T-cell (primary cell): ENCODE data around the gene NTMT1. TPM values are rescaled to one million over a fixed set of nuclear protein-coding genes. Genes with fewer than 3 reads are reported as not detected.

ENCODE experiments used
- ATAC-seq, 4 experiments: fragments of 200-7000 bp in 3 of 4; fragments of 150-1000 bp in 1 of 4; cut with Tn5 transposase; replicated peaks in 1 of 4; 1 replicate in 3 of 4; 2 replicates in 1 of 4; pipeline ENCODE4 v1.10.0; 2021; ENCODE audit warnings: moderate library complexity in 3 of 4, mild to moderate bottlenecking in 2 of 4, moderate number of reproducible peaks in 1 of 4
- CTCF ChIA-PET, 2 donors: fragments of 300-600 bp; sonication (Branson Sonifier 250); formaldehyde crosslinking; loops; one replicate each; lab custom pipeline; 2022; ENCODE audit warnings: antibody characterized with exemption in 2 of 2; lab: Charles Lee
- POLR2A ChIA-PET, 2 donors: fragments of 300-600 bp; sonication (Branson Sonifier 250); formaldehyde crosslinking; loops; one replicate each; lab custom pipeline; 2022; ENCODE audit warnings: antibody characterized with exemption in 2 of 2; lab: Charles Lee
- DNase-seq, 35 experiments: peaks; one replicate each; pipeline versions ENCODE4 v3.0.0 to v3.0.0-alpha.2; 2013 to 2023
- H3K27ac ChIP-seq: one replicate; pipeline ENCODE4 v1.5.1; 2013; ENCODE audit warnings: low read length
- H3K27me3 ChIP-seq, 2 experiments: replicated peaks in 1 of 2; 1 replicate in 1 of 2; 2 replicates in 1 of 2; pipeline versions ENCODE4 v1.6.1 to v1.7.0; 2013; ENCODE audit warnings: low read length in 1 of 2, mixed read lengths in 1 of 2; ENCODE audit not compliant: control insufficient read depth in 2 of 2, insufficient read depth in 2 of 2; ENCODE audit errors: extremely low read depth in 1 of 2
- H3K36me3 ChIP-seq, 2 donors: 1 replicate in 1 of 2; 2 replicates in 1 of 2; pipeline versions ENCODE4 v1.6.1 to v1.7.0; 2013; ENCODE audit warnings: low read length in 1 of 2; ENCODE audit not compliant: control insufficient read depth in 2 of 2, insufficient read depth in 1 of 2; ENCODE audit errors: extremely low read depth in 1 of 2
- H3K4me1 ChIP-seq, 2 experiments: 1 replicate in 1 of 2; 2 replicates in 1 of 2; pipeline versions ENCODE4 v1.6.1 to v1.7.0; 2013; ENCODE audit warnings: low read length in 2 of 2, mixed read lengths in 1 of 2; ENCODE audit not compliant: insufficient read depth in 2 of 2, control insufficient read depth in 1 of 2; ENCODE audit errors: extremely low read depth in 1 of 2
- H3K4me3 ChIP-seq, 2 donors: 1 replicate in 1 of 2; 2 replicates in 1 of 2; pipeline versions ENCODE4 v1.5.1 to v1.7.0; 2013; ENCODE audit warnings: mild to moderate bottlenecking in 2 of 2, low read length in 1 of 2, moderate library complexity in 1 of 2; ENCODE audit not compliant: control insufficient read depth in 1 of 2; ENCODE audit errors: extremely low read depth in 1 of 2
- H3K9me3 ChIP-seq: 2 replicates; pipeline ENCODE4 v1.7.0; 2013
- H3K27ac Mint-ChIP-seq, 2 donors: one replicate each; pipeline ENCODE4 v1.8.0; 2020 to 2021; ENCODE audit warnings: mild to moderate bottlenecking in 2 of 2, mixed read lengths in 2 of 2
- H3K27me3 Mint-ChIP-seq, 2 donors: one replicate each; pipeline ENCODE4 v1.8.0; 2021 to 2022; ENCODE audit warnings: mixed read lengths in 2 of 2
- H3K36me3 Mint-ChIP-seq: one replicate; pipeline ENCODE4 v1.8.0; 2021; ENCODE audit warnings: mixed read lengths
- H3K4me1 Mint-ChIP-seq, 3 donors: one replicate each; pipeline ENCODE4 v1.8.0; 2020 to 2022; ENCODE audit warnings: mixed read lengths in 3 of 3, mild to moderate bottlenecking in 1 of 3
- H3K4me3 Mint-ChIP-seq, 3 donors: one replicate each; pipeline ENCODE4 v1.8.0; 2020 to 2022; ENCODE audit warnings: mild to moderate bottlenecking in 3 of 3, mixed read lengths in 3 of 3, moderate library complexity in 3 of 3
- H3K9me3 Mint-ChIP-seq, 3 donors: one replicate each; pipeline ENCODE4 v1.8.0; 2020 to 2022; ENCODE audit warnings: mixed read lengths in 3 of 3
- WGBS: methylation state at CpG from one replicate; pipeline ENCODE4 v1.1.5; 2013; ENCODE audit warnings: missing lambda C conversion rate; ENCODE audit not compliant: insufficient coverage; 5-methylcytosine and 5-hydroxymethylcytosine counted together
- total RNA-seq, 35 experiments: library from RNA in 6 of 35; stranded (reverse) in 6 of 35; fragments of 120-200 nt in 1 of 35; gene quantifications; one replicate each; pipeline versions ENCODE4 v1.2.1 to v1.2.4 and lab custom pipeline; 2013 to 2026

Gene NTMT1
- total RNA-seq, 5 donors from 2014 or later (not counting 1 experiment from before 2014, with no cell fraction given), result 31.0 to 45.0 (median 40.3) TPM

DNA sequence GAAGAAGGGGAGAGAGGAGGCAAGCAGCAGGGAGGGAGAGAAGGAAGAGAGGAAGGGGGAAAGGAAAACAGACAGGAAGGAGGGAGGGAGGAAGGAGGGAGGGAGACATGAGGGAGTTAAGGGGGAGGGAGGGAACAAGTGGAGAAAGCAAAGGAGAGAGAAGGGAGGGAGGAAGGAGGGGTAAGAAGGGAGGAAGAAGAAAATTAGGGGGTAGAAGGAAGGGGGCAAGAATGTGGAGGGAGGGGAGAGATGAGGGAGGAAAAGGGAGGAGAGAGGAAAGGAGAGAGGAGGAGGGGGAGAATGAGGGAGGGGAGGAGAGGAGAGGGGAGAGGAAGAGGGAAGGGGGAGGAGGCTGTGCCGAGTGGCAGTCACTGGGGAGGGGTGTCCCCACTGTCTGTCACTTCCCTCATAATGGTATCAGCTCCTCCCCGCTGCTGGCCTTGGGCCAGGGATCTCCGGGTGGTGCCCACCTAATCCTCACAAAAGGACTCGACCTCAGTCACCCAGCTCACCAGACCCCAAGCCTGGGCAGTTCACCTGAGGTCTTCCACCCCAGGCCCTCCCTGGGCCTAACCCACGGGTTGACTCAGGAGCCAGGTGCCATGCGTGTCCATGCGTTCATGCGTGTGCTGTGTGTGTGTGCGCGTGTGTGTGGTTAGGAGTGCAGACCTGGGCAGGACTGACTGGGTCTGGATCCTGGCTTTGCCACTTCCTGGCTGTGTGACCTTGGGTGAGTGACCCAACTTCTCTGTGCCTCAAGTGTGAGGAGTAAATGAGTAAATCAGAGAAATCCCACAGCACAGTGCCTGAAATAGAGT, 23.2 kb upstream of the NTMT1 start:
- Histone ChIP-seq H3K27ac (no peak overlapping the region), H3K9me3 (no peaks in the 10 kb centered on the region), H3K4me3 (no peak overlapping the region), H3K27me3 (peaks cover 0 to 20% of the 10 kb centered on the region in 2 experiments), H3K36me3 (no peaks in the 10 kb centered on the region), H3K4me1 (peaks cover 14 to 46% of the 10 kb centered on the region in 2 experiments)
- ATAC-seq (no peak), DNase-seq (peak in 1 of 35 experiments; percentile 29)
- POLR2A ChIA-PET, result no interaction called here
- Mint-ChIP-seq H3K27me3 (peaks cover 3 to 10% of the 10 kb centered on the region in 2 donors), H3K27ac (peak overlapping the region; percentile 31 to 58), H3K4me3 (no peak overlapping the region), H3K4me1 (peaks cover 29 to 41% (median 36%) of the 10 kb centered on the region in 3 donors), H3K36me3 (no peaks in the 10 kb centered on the region), H3K9me3 (no peaks in the 10 kb centered on the region)
- CTCF ChIA-PET, result no interaction called here
- 75% methylated on average over 4 of the region's 10 CpGs for WGBS

DNA sequence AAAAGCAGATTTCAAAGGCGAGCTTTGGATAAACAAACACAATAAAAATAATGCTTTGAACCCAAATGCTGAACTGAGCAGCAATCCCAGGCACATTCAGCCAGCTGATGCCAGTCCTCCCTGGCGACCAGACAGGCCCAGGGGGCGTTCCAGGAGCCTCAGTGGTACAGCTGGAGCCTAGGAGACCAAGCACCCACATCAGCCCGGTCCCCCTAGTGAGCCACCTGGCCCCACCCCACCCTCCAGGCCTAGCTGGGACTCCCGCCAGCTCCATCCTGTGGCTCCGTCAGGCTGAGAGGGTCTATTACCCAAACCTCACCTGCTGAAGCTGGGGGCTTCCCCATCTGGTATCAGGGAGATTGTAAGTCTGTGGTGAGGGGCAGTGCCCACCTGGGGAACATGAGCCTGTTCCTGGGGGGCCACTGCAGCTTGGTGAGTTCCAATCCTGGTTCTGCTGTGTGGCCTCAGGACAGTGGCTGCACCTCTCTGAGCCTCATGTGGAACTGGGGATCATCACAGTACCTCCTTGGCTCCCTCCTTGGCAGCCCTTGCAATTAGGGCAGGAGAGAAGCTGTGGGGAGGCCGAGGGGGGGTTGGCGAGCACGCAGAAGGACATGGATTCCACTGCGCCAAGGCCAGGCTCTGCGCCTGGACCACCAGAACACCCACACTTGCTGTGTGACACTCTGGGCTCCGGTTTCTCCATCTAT, 21.8 kb upstream of the NTMT1 start:
- POLR2A ChIA-PET, result no interaction called here
- CTCF ChIA-PET, result interaction anchor here in 1 of 2 donors (0.7 kb wide), 1 partner anchor 461 kb away, joined by 3 read pairs; no protein-coding TSS in a partner anchor
- H3K4me3 Mint-ChIP-seq, result no peak overlapping the region
- ATAC-seq, result no peak
- WGBS, result 84% methylated on average over 9 of the region's 12 CpGs
- H3K4me3 ChIP-seq, result no peak overlapping the region
- H3K36me3 Mint-ChIP-seq, result no peaks in the 10 kb centered on the region
- H3K9me3 Mint-ChIP-seq, result no peaks in the 10 kb centered on the region
- H3K36me3 ChIP-seq, result no peaks in the 10 kb centered on the region
- H3K9me3 ChIP-seq, result no peaks in the 10 kb centered on the region
- H3K27me3 Mint-ChIP-seq, result no peaks in the 10 kb centered on the region
- peaks cover 15 to 48% of the 10 kb centered on the region in 2 experiments for H3K4me1 ChIP-seq
- H3K27ac ChIP-seq, result no peak overlapping the region
- no peak for DNase-seq
- H3K4me1 Mint-ChIP-seq, result peaks cover 28 to 44% (median 33%) of the 10 kb centered on the region in 3 donors
- peaks cover 0 to 8% of the 10 kb centered on the region in 2 experiments for H3K27me3 ChIP-seq
- peak overlapping the region in 1 of 2 donors; percentile 86 for H3K27ac Mint-ChIP-seq

DNA sequence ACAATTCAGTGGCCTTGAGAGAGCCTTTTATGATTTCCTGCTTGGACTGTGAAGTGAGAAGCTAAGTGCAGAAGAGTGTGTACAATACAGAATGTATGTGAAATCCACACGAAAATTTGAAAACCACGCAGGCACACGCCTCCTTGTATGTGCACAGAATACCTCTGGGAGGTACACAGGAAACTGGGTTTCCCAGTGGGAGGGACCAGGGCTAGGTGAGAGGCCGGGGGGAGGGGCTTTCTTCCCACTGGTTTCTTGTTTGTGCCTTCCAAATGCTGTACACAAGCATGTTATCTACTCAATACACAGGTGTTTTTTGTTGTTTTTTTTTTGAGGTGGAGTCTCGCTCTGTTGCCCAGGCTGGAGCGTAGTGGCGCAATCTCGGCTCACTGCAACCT, 21.2 kb upstream of the NTMT1 start:
- peaks cover 32 to 48% (median 36%) of the 10 kb centered on the region in 3 donors for H3K4me1 Mint-ChIP-seq
- Histone ChIP-seq H3K4me1 (peaks cover 15 to 54% of the 10 kb centered on the region in 2 experiments), H3K36me3 (no peaks in the 10 kb centered on the region), H3K4me3 (no peak overlapping the region), H3K9me3 (no peaks in the 10 kb centered on the region), H3K27me3 (peaks cover 0 to 8% of the 10 kb centered on the region in 2 experiments), H3K27ac (no peak overlapping the region)
- no peaks in the 10 kb centered on the region for H3K36me3 Mint-ChIP-seq
- 0% methylated on average over 1 of the region's 8 CpGs for WGBS
- ATAC-seq (peak in 1 of 4 experiments; percentile 23), DNase-seq (peak in 1 of 35 experiments; percentile 44)
- peak overlapping the region; percentile 76 to 86 for H3K27ac Mint-ChIP-seq
- no peak overlapping the region for H3K4me3 Mint-ChIP-seq
- H3K9me3 Mint-ChIP-seq, result no peaks in the 10 kb centered on the region
- no peaks in the 10 kb centered on the region for H3K27me3 Mint-ChIP-seq
- ChIA-PET POLR2A (no interaction called here), CTCF (interaction anchor here in 1 of 2 donors (0.7 kb wide), 2 partner anchors 432 to 461 kb away, joined by 3 to 9 read pairs; no protein-coding TSS in a partner anchor)

DNA sequence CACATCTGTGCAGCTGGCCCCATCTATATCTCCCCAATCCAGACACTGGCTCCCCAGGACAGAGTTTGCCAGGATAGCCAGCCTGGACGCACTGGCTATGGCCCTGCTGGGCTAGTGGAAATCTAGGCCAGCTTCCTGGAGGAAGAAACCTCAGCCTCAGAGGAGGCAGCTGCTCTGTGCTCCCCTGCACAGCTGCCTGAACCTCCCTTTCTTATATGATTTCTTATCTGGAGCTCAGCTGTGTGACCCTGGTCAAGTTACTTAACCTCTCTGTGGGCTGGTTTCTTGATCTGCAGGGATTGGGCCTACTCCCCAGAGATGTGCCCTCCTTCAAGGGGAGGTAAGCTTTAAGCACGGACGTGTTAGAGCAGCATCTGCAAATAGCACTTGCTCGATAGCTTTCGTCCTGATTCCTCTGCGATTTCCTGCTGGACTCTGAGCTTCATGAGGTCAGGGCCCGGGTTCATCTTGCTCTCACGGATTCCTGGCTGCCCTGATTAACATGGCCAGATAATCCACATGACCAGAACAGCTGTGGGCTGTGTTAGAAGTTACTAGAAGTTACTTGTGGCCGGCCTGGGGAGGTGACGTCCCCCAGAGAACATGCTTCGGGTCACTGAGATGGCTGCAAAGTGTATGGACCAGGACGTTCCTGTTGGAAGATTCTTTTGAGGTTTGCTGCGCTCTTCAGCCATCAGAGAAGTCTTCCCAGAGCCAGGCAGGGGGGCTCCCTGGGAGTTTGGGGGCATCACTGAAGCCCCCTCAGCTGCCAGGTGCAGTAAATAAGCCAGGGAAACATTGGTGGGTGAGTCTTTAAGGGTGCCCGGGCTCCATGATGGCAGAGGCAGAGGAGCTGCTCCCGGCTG, 19.6 kb upstream of the NTMT1 start:
- no peaks in the 10 kb centered on the region for H3K9me3 ChIP-seq
- DNase-seq (no peak), ATAC-seq (no peak)
- Mint-ChIP-seq H3K27ac (peak overlapping the region in 1 of 2 donors; percentile 48), H3K27me3 (no peaks in the 10 kb centered on the region), H3K36me3 (no peaks in the 10 kb centered on the region), H3K9me3 (no peaks in the 10 kb centered on the region), H3K4me1 (peaks cover 42 to 55% (median 44%) of the 10 kb centered on the region in 3 donors), H3K4me3 (no peak overlapping the region)
- WGBS, result 95% methylated on average over 13 of the region's 15 CpGs
- H3K4me1 ChIP-seq, result peaks cover 21 to 65% of the 10 kb centered on the region in 2 experiments
- peak overlapping the region; percentile 10 for H3K27ac ChIP-seq
- POLR2A ChIA-PET, result interaction anchor here in 1 of 2 donors (0.5 kb wide), 1 partner anchor 385 kb away, joined by 4 read pairs; no protein-coding TSS in a partner anchor
- peaks cover 0 to 13% of the 10 kb centered on the region in 2 experiments for H3K27me3 ChIP-seq
- H3K4me3 ChIP-seq, result no peak overlapping the region
- no peaks in the 10 kb centered on the region for H3K36me3 ChIP-seq
- CTCF ChIA-PET, result interaction anchor here (0.6 to 1.5 kb wide), 3 partner anchors 10 to 475 kb away, joined by 3 to 5 read pairs (median 3); no protein-coding TSS in a partner anchor

DNA sequence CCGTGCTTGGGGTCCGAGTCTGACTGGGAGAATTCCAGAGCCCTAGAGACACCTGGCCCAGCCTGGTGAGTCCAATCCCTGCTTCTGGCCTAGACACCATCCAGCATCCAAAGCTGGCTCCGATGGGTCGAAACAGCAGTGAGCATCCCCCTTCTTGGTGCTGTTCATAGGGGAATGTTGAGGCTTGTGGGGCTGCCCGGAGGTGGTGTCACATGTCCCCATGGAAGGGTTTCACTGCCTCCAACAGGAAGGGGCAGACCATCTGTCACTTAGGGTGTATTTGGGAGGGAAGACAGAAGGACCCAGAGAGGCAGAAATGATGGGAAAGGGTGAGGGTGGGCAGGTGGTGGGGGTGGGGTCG, 19.0 kb upstream of the NTMT1 start:
- H3K4me1 Mint-ChIP-seq, result peaks cover 42 to 55% (median 44%) of the 10 kb centered on the region in 3 donors
- CTCF ChIA-PET, result interaction anchor here (0.6 to 1.5 kb wide), 2 partner anchors 11 to 464 kb away, joined by 3 to 5 read pairs; no protein-coding TSS in a partner anchor
- Histone ChIP-seq H3K4me1 (peaks cover 21 to 65% of the 10 kb centered on the region in 2 experiments), H3K27ac (peak overlapping the region; percentile 10), H3K9me3 (no peaks in the 10 kb centered on the region), H3K27me3 (peaks cover 0 to 18% of the 10 kb centered on the region in 2 experiments), H3K4me3 (no peak overlapping the region), H3K36me3 (no peaks in the 10 kb centered on the region)
- DNase-seq, result no peak
- H3K9me3 Mint-ChIP-seq, result no peaks in the 10 kb centered on the region
- H3K36me3 Mint-ChIP-seq, result no peaks in the 10 kb centered on the region
- H3K27me3 Mint-ChIP-seq, result no peaks in the 10 kb centered on the region
- POLR2A ChIA-PET, result no interaction called here
- peak overlapping the region in 1 of 3 donors; percentile 19 for H3K4me3 Mint-ChIP-seq
- WGBS, result 86% methylated on average over 4 of the region's 6 CpGs
- ATAC-seq, result no peak
- H3K27ac Mint-ChIP-seq, result peak overlapping the region; percentile 76 to 82
